HCT116 (cell line): ENCODE data around the gene TMEM101. TPM values are rescaled to one million over a fixed set of nuclear protein-coding genes. Genes with fewer than 3 reads are reported as not detected.

Source experiments
- ATAC-seq: fragments of 200-7000 bp; cut with Tn5 transposase; 2 replicates; pipeline ENCODE4 v1.9.1; 2020; ENCODE audit warnings: mild to moderate bottlenecking, moderate library complexity
- BruUV-seq: library from RNA; stranded (reverse); fragments of 400-500 nt; replicated peaks from 2 replicates; lab custom pipeline; 2021; lab: Mats Ljungman, UMichigan
- CTCF ChIA-PET: fragments of 300-600 bp; sonication (Branson Sonifier 250); formaldehyde crosslinking; loops from one replicate; lab custom pipeline; 2021; ENCODE audit warnings: antibody characterized with exemption; lab: Charles Lee
- POLR2A ChIA-PET: fragments of 300-600, 350-600 bp; sonication (Branson Sonifier 250); formaldehyde crosslinking; loops from one replicate; lab custom pipeline; 2021; ENCODE audit warnings: antibody characterized with exemption; lab: Charles Lee
- RAD21 ChIA-PET, 2 experiments: fragments of 300-600 bp; sonication (Branson Sonifier 250); formaldehyde crosslinking; loops; one replicate each; lab custom pipeline; 2023; ENCODE audit warnings: low total read pairs in 2 of 2; ENCODE audit not compliant: uncharacterized antibody in 2 of 2, unreplicated experiment in 2 of 2, low non-redundant PET in 1 of 2; lab: Charles Lee
- DNase-seq: peaks from one replicate; pipeline ENCODE4 v3.0.0-alpha.2; 2010; ENCODE audit warnings: low read depth, low spot score
- H2AFZ ChIP-seq: fragments of 200-600 bp; shearing (Covaris generic), sonication (generic); 2 replicates; pipeline ENCODE4 v1.6.1; 2017; ENCODE audit warnings: low read depth, mixed run types, mixed read lengths, antibody characterized with exemption, low read length; ENCODE audit not compliant: poor library complexity, severe bottlenecking
- H3K27ac ChIP-seq: 2 replicates; pipeline ENCODE4 v1.5.1; 2012; ENCODE audit warnings: low read depth, low read length
- H3K27me3 ChIP-seq: fragments of 200-600 bp; sonication (generic); 2 replicates; pipeline ENCODE4 v1.6.1; 2016; ENCODE audit warnings: mixed run types, low read length, mixed read lengths; ENCODE audit not compliant: insufficient read depth
- H3K36me3 ChIP-seq, 2 experiments: fragments of 200-500 bp in 1 of 2; fragments of 200-600 bp in 1 of 2; sonication (Bioruptor generic) in 1 of 2; sonication (generic) in 1 of 2; 2 replicates each; pipeline versions ENCODE4 v1.5.1 to v1.6.1; 2014 to 2016; ENCODE audit warnings: low read length in 2 of 2, inconsistent platforms in 1 of 2, mixed read lengths in 1 of 2, mixed run types in 1 of 2; ENCODE audit not compliant: insufficient read depth in 2 of 2, control insufficient read depth in 1 of 2
- H3K4me1 ChIP-seq, 2 experiments: fragments of 200-600 bp in 1 of 2; sonication (generic) in 1 of 2; 2 replicates each; pipeline versions ENCODE4 v1.5.1 to v1.6.1; 2012 to 2017; ENCODE audit warnings: low read length in 2 of 2, inconsistent platforms in 1 of 2, mild to moderate bottlenecking in 1 of 2, mixed read lengths in 1 of 2, mixed run types in 1 of 2, moderate library complexity in 1 of 2; ENCODE audit not compliant: insufficient read depth in 2 of 2, control insufficient read depth in 1 of 2
- H3K4me2 ChIP-seq: fragments of 200-600 bp; sonication (generic); 2 replicates; pipeline ENCODE4 v1.6.1; 2017; ENCODE audit warnings: mixed run types, low read length, mixed read lengths
- H3K4me3 ChIP-seq, 2 experiments: fragments of 200-600 bp in 1 of 2; sonication (generic) in 1 of 2; replicated peaks in 1 of 2; 2 replicates each; pipeline ENCODE4 v1.5.1; 2011 to 2016; ENCODE audit warnings: low read length in 2 of 2, control low read depth in 1 of 2, low read depth in 1 of 2, mild to moderate bottlenecking in 1 of 2, mixed read lengths in 1 of 2, mixed run types in 1 of 2
- H3K79me2 ChIP-seq: fragments of 200-600 bp; sonication (generic); 2 replicates; pipeline ENCODE4 v1.6.1; 2017; ENCODE audit warnings: mild to moderate bottlenecking, mixed run types, low read length, moderate library complexity, mixed read lengths; ENCODE audit not compliant: insufficient read depth
- H3K9ac ChIP-seq: fragments of 200-600 bp; sonication (generic); 2 replicates; pipeline ENCODE4 v1.6.1; 2016; ENCODE audit warnings: low read length, mixed read lengths
- H3K9me2 ChIP-seq: fragments of 200-600 bp; sonication (generic), shearing (Covaris generic); 2 replicates; pipeline ENCODE4 v1.6.1; 2017; ENCODE audit warnings: mixed run types, mild to moderate bottlenecking, moderate library complexity; ENCODE audit not compliant: insufficient read depth
- H3K9me3 ChIP-seq, 2 experiments: fragments of 200-500 bp in 1 of 2; fragments of 200-600 bp in 1 of 2; sonication (Bioruptor generic) in 1 of 2; sonication (generic) in 1 of 2; 2 replicates each; pipeline ENCODE4 v1.6.1; 2014 to 2017; ENCODE audit warnings: low read length in 2 of 2, mixed read lengths in 2 of 2, inconsistent platforms in 1 of 2, low read depth in 1 of 2, mild to moderate bottlenecking in 1 of 2, mixed run types in 1 of 2, moderate library complexity in 1 of 2; ENCODE audit not compliant: control insufficient read depth in 1 of 2, insufficient read depth in 1 of 2
- H4K20me1 ChIP-seq: fragments of 200-600 bp; sonication (generic), shearing (Covaris generic); 2 replicates; pipeline ENCODE4 v1.6.1; 2017; ENCODE audit warnings: mixed run types, mild to moderate bottlenecking, moderate library complexity; ENCODE audit not compliant: insufficient read depth
- ATF3 ChIP-seq: IDR thresholded peaks from 2 replicates; pipeline ENCODE4 v1.6.1; 2012
- CBX3 ChIP-seq: IDR thresholded peaks from 2 replicates; pipeline ENCODE4 v1.6.1; 2012; ENCODE audit warnings: low read depth
- CEBPB ChIP-seq: IDR thresholded peaks from 2 replicates; pipeline ENCODE4 v1.6.1; 2012; ENCODE audit warnings: low read depth
- CTCF ChIP-seq, 3 experiments: fragments of 200-600 bp in 1 of 3; sonication (generic) in 1 of 3; IDR thresholded peaks in 2 of 3; conservative IDR thresholded peaks in 1 of 3; 2 replicates each; pipeline ENCODE4 v1.5.1; 2012 to 2017; ENCODE audit warnings: low read depth in 2 of 3, low read length in 2 of 3, antibody characterized with exemption in 1 of 3, borderline replicate concordance in 1 of 3, control low read depth in 1 of 3, mild to moderate bottlenecking in 1 of 3, mixed read lengths in 1 of 3, mixed run types in 1 of 3, moderate library complexity in 1 of 3; ENCODE audit not compliant: insufficient read depth in 1 of 3
- EGR1 ChIP-seq: IDR thresholded peaks from 2 replicates; pipeline ENCODE4 v1.6.1; 2012; ENCODE audit warnings: low read depth
- ELF1 ChIP-seq: IDR thresholded peaks from 2 replicates; pipeline ENCODE4 v1.6.1; 2012; ENCODE audit warnings: low read depth, borderline replicate concordance
- EZH2phosphoT487 ChIP-seq: fragments of 200-600 bp; IDR thresholded peaks from 2 replicates; pipeline ENCODE4 v1.6.1; 2018; ENCODE audit warnings: antibody characterized with exemption, borderline replicate concordance
- FOSL1 ChIP-seq: IDR thresholded peaks from 2 replicates; pipeline ENCODE4 v1.6.1; 2012; ENCODE audit warnings: low read depth
- MAX ChIP-seq: IDR thresholded peaks from 2 replicates; pipeline ENCODE4 v1.6.1; 2012
- POLR2A ChIP-seq: IDR thresholded peaks from 2 replicates; pipeline ENCODE4 v1.7.0; 2011; ENCODE audit warnings: borderline replicate concordance; ENCODE audit not compliant: insufficient read depth, insufficient read length; ENCODE audit errors: extremely low read depth
- RAD21 ChIP-seq: IDR thresholded peaks from 2 replicates; pipeline ENCODE4 v1.6.1; 2012; ENCODE audit warnings: low read depth, mild to moderate bottlenecking
- REST ChIP-seq: IDR thresholded peaks from 2 replicates; pipeline ENCODE4 v1.6.1; 2012; ENCODE audit warnings: low read depth
- SIN3A ChIP-seq: IDR thresholded peaks from 2 replicates; pipeline ENCODE4 v1.6.1; 2012; ENCODE audit warnings: low read depth
- SP1 ChIP-seq: IDR thresholded peaks from 2 replicates; pipeline ENCODE4 v1.6.1; 2012; ENCODE audit warnings: low read depth
- SRF ChIP-seq: IDR thresholded peaks from 2 replicates; pipeline ENCODE4 v1.6.1; 2012; ENCODE audit warnings: low read depth
- TCF7L2 ChIP-seq: IDR thresholded peaks from 2 replicates; pipeline ENCODE4 v1.7.0; 2011; ENCODE audit warnings: borderline replicate concordance, inconsistent platforms; ENCODE audit not compliant: insufficient read depth, insufficient read length; ENCODE audit errors: extremely low read depth
- YY1 ChIP-seq: IDR thresholded peaks from 2 replicates; pipeline ENCODE4 v1.6.1; 2011; ENCODE audit warnings: low read length, low read depth, moderate library complexity, mild to moderate bottlenecking; ENCODE audit not compliant: insufficient replicate concordance; ENCODE audit errors: extremely low read depth
- ZBTB33 ChIP-seq: IDR thresholded peaks from 2 replicates; pipeline ENCODE4 v1.6.1; 2011; ENCODE audit warnings: mild to moderate bottlenecking, low read length, moderate library complexity; ENCODE audit not compliant: insufficient replicate concordance; ENCODE audit errors: extremely low read depth
- ZFX ChIP-seq: fragments of 450-650 bp; IDR thresholded peaks from 2 replicates; pipeline ENCODE4 v1.6.1; 2017
- ZNF274 ChIP-seq: fragments of 200-500 bp; sonication (Bioruptor generic); IDR thresholded peaks from 2 replicates; pipeline ENCODE4 v1.6.1; 2014; ENCODE audit warnings: mild to moderate bottlenecking, low read depth, low read length, inconsistent platforms
- intact Hi-C: fragments of 100-400 bp; cut with micrococcal nuclease; formaldehyde crosslinking; loops from 2 replicates; pipeline ENCODE4 v1.10.0; 2022
- total RNA-seq: library from RNA; stranded (reverse); gene quantifications from one replicate; pipeline ENCODE4 v1.2.1, GENCODE V29; 2021; ENCODE audit not compliant: unreplicated experiment

TMEM101 gene
- total RNA-seq, 1 experiment from 2014 or later: 43.8 TPM

GRCh38 chr17:44037471-44037870, 22.7 kb upstream of the TMEM101 start:
- peaks cover 56% of the 10 kb centered on the region for H3K79me2 ChIP-seq
- no peak overlapping the region for H3K27ac ChIP-seq
- POLR2A ChIA-PET: no interaction called here
- CTCF ChIA-PET: no interaction called here
- TF ChIP-seq ZNF274 (no peak), EGR1 (no peak), YY1 (no peak), REST (no peak), SIN3A (no peak), CEBPB (no peak), ZBTB33 (no peak), CTCF (IDR thresholded peaks at IDR 0.05 in 2 of 3, conservative IDR thresholded peaks at IDR 0.05 in 1 of 3; ENCODE audit: borderline replicate concordance in 1 of 3, insufficient read depth in 1 of 3, low read depth in 2 of 3, low read length in 2 of 3) (no peak), ZFX (no peak), POLR2A (no peak), ELF1 (no peak), ATF3 (no peak), TCF7L2 (no peak), MAX (no peak), CBX3 (no peak), SP1 (no peak), FOSL1 (no peak), SRF (no peak), EZH2phosphoT487 (no peak), RAD21 (no peak)
- TF ChIP-seq, all 23 proteins: peak for 0
- Histone ChIP-seq H2AFZ (no peak overlapping the region), H3K9ac (no peak overlapping the region), H3K36me3 (peaks cover 39 to 48% of the 10 kb centered on the region in 2 experiments; a peak in 3 of 4 replicates), H3K9me2 (no peaks in the 10 kb centered on the region), H3K9me3 (no peaks in the 10 kb centered on the region), H3K27me3 (no peaks in the 10 kb centered on the region), H3K4me2 (no peak overlapping the region), H3K4me3 (no peak overlapping the region), H3K4me1 (no peaks in the 10 kb centered on the region), H4K20me1 (peaks cover 16% of the 10 kb centered on the region; the same call in 1 of the 2 replicates)
- intact Hi-C loops: no loop called here
- RAD21 ChIA-PET: no interaction called here
- ATAC-seq (no peak), DNase-seq (no peak)
- BruUV-seq: no TSS peak
